Endothelial cell (in vitro differentiated cells): Measurements from ENCODE around the gene NXNL2. TPM values are rescaled to one million over a fixed set of nuclear protein-coding genes. Genes with fewer than 3 reads are reported as not detected.

ENCODE experiments used
- DNase-seq: peaks from one replicate; pipeline ENCODE4 v3.0.0; 2021; ENCODE audit warnings: low spot score
- H3K27ac Mint-ChIP-seq: one replicate; pipeline ENCODE4 v1.8.0; 2021; ENCODE audit warnings: mixed read lengths, inconsistent platforms; ENCODE audit not compliant: unreplicated experiment
- H3K27me3 Mint-ChIP-seq: one replicate; pipeline ENCODE4 v1.8.0; 2021; ENCODE audit warnings: mild to moderate bottlenecking, moderate library complexity, mixed read lengths, inconsistent platforms; ENCODE audit not compliant: unreplicated experiment
- H3K36me3 Mint-ChIP-seq: one replicate; pipeline ENCODE4 v1.8.0; 2021; ENCODE audit warnings: mild to moderate bottlenecking, low read depth, mixed read lengths, inconsistent platforms; ENCODE audit not compliant: unreplicated experiment
- H3K4me1 Mint-ChIP-seq: one replicate; pipeline ENCODE4 v1.8.0; 2021; ENCODE audit warnings: mild to moderate bottlenecking, mixed read lengths, inconsistent platforms; ENCODE audit not compliant: unreplicated experiment
- H3K4me3 Mint-ChIP-seq: one replicate; pipeline ENCODE4 v1.8.0; 2021; ENCODE audit warnings: mild to moderate bottlenecking, mixed read lengths, inconsistent platforms; ENCODE audit not compliant: unreplicated experiment
- H3K9me3 Mint-ChIP-seq: one replicate; pipeline ENCODE4 v1.8.0; 2021; ENCODE audit warnings: mixed read lengths, inconsistent platforms; ENCODE audit not compliant: unreplicated experiment
- CTCF ChIP-seq: fragments of 200-600 bp; sonication (generic); IDR thresholded peaks from one replicate; pipeline ENCODE4 v1.5.0; 2021; ENCODE audit warnings: antibody characterized with exemption; ENCODE audit not compliant: unreplicated experiment
- total RNA-seq: library from RNA; stranded (reverse); fragmentation: NEBNext Ultra II Directional; extraction: Animal tissue kit (Norgen Biotek cat#: 25700); gene quantifications from one replicate; pipeline ENCODE4 v1.2.1, GENCODE V29; 2021; ENCODE audit not compliant: unreplicated experiment

NXNL2 gene
- total RNA-seq, 1 donor from 2014 or later, result not detected

DNA sequence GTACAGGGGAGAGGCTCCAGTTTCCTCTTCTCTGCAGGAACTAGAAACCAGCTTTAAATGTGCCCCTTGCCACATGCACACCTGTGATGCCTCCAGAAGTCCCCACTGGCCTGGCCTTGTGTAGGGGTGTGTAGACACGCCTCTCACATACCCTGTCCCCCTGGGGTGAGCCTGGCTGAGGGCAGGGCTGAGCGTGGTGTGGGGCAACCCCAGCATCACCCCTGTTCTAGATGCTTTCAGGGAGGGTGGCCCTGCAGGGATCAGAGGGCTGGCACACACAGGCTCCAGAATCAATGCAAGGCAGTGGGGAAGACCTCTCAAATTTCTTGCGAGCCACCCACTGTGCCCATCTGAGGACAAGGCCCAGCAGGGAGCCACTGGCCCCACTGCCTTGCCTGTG lies 54.7 kb downstream of the NXNL2 start:
- Mint-ChIP-seq H3K27ac (no peak overlapping the region), H3K36me3 (no peaks in the 10 kb centered on the region), H3K27me3 (peaks cover 2% of the 10 kb centered on the region), H3K4me3 (no peak overlapping the region), H3K9me3 (no peaks in the 10 kb centered on the region), H3K4me1 (no peaks in the 10 kb centered on the region)
- no peak for DNase-seq
- no peak for TF ChIP-seq CTCF

DNA sequence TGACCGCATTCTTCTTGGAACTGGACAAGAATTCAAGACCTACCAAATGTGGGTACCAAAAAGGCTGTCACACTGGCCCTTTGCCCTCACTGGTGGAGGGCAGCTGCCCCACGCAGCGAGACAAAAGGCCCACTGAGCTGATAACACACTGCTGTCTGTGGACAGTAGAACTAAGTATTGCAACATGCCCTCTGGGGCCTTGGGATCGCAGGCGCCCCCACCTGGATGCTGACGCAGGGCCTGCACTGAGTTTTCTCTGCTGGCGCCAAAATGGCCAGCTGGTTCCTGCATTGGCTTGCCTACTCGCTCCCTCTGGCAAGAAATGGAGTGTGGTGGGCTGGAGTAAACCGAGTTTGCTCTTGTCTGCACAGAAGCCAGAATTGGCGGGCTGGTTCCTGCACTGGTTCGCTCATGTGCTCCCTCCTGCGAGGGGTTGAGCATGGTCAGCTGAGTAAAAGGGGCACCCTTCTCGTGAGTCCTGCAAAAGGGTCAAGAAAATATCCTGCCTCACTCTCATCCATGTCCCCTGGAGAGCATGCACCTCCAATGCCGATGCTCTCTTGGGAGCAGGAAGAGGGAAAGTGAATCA lies 55.7 kb downstream of the NXNL2 start:
- TF ChIP-seq CTCF, result no peak
- Mint-ChIP-seq H3K4me3 (no peak overlapping the region), H3K9me3 (no peaks in the 10 kb centered on the region), H3K36me3 (no peaks in the 10 kb centered on the region), H3K27me3 (peaks cover 2% of the 10 kb centered on the region), H3K4me1 (no peaks in the 10 kb centered on the region), H3K27ac (no peak overlapping the region)
- peak; percentile 24 for DNase-seq

DNA sequence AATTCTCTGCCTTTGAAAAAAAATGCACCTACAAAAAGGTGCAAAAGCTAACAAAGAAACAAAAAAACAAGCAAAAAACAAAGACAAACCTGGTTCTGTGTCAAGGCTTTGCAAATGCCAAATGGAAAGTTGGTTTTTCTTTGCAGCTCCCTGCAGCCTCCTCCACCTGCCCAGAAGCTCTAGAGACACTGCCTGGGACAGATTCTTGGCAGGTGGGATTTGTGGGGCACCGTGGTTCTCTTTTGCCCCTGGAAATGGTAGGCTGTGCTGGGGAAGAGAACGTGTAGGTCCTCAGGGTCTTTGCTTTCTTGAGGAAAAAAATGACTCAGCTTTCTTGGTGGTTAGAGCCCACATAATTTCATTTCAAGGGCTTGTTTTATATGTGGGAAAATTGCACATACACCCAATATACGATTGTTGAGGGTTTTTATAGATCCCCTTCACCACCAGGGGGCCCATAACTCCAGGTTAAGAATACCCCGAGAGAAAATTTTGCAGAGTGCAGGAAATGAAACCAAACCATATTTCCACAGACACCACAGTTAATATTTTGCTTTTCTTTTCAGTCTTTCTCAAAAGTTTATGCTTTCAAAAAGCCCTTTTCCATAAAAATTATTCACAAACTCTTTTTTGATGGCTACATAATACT lies 58.7 kb downstream of the NXNL2 start:
- Mint-ChIP-seq H3K4me1 (peaks cover 9% of the 10 kb centered on the region), H3K27ac (no peak overlapping the region), H3K27me3 (no peaks in the 10 kb centered on the region), H3K36me3 (no peaks in the 10 kb centered on the region), H3K9me3 (no peaks in the 10 kb centered on the region), H3K4me3 (no peak overlapping the region)
- TF ChIP-seq CTCF, result peak; percentile 75
- peak; percentile 37 for DNase-seq

Other genes starting within 250 kb of the NXNL2 start
- gene SPIN1, start 146.7 kb upstream of the NXNL2 start, total RNA-seq, result 97.3 TPM